Smooth muscle cell (in vitro differentiated cells): ENCODE measurements around the gene TUT1. TPM values are rescaled to one million over a fixed set of nuclear protein-coding genes. Genes with fewer than 3 reads are reported as not detected.

ENCODE experiments used
- DNase-seq: peaks from one replicate; lab custom pipeline; 2025; ENCODE audit not compliant: unreplicated experiment; lab: John Stamatoyannopoulos, UW
- H2AFZ ChIP-seq: fragments of 200-600 bp; sonication (generic); 2 replicates; pipeline ENCODE4 v1.6.0; 2016; ENCODE audit warnings: antibody characterized with exemption, low read depth, mild to moderate bottlenecking
- H3F3A ChIP-seq: fragments of 200-600 bp; sonication (generic); 2 replicates; pipeline ENCODE4 v1.6.0; 2017; ENCODE audit warnings: antibody characterized with exemption, low read depth
- H3K27ac ChIP-seq: fragments of 200-600 bp; sonication (generic); 2 replicates; pipeline ENCODE4 v1.5.1; 2016; ENCODE audit warnings: low read depth, mild to moderate bottlenecking
- H3K27me3 ChIP-seq: fragments of 200-600 bp; sonication (generic); 2 replicates; pipeline ENCODE4 v1.6.1; 2016; ENCODE audit warnings: low read depth, mild to moderate bottlenecking
- H3K36me3 ChIP-seq: fragments of 200-600 bp; sonication (generic); 2 replicates; pipeline ENCODE4 v1.5.1; 2016; ENCODE audit warnings: low read depth
- H3K4me1 ChIP-seq: fragments of 200-600 bp; sonication (generic); 2 replicates; pipeline ENCODE4 v1.5.1; 2016; ENCODE audit warnings: low read depth
- H3K4me2 ChIP-seq: fragments of 200-600 bp; sonication (generic); 2 replicates; pipeline ENCODE4 v1.6.0; 2016; ENCODE audit warnings: mild to moderate bottlenecking
- H3K4me3 ChIP-seq: fragments of 200-600 bp; sonication (generic); 2 replicates; pipeline ENCODE4 v1.5.1; 2016; ENCODE audit warnings: mild to moderate bottlenecking
- H3K79me2 ChIP-seq: fragments of 200-600 bp; sonication (generic); 2 replicates; pipeline ENCODE4 v1.6.0; 2016; ENCODE audit warnings: low read depth, mild to moderate bottlenecking
- H3K9ac ChIP-seq: fragments of 200-600 bp; sonication (generic); 2 replicates; pipeline ENCODE4 v1.6.0; 2016; ENCODE audit warnings: low read depth
- H3K9me3 ChIP-seq: fragments of 200-600 bp; sonication (generic); replicated peaks from 2 replicates; pipeline ENCODE4 v1.5.1; 2016; ENCODE audit warnings: low read depth
- H4K20me1 ChIP-seq: fragments of 200-600 bp; sonication (generic); 2 replicates; pipeline ENCODE4 v1.6.0; 2016; ENCODE audit warnings: low read depth
- WGBS: methylation state at CpG from one replicate; pipeline ENCODE4 v1.1.7; 2016; ENCODE audit warnings: low lambda C conversion rate; 5-methylcytosine and 5-hydroxymethylcytosine counted together
- polyA plus RNA-seq: library from polyadenylated mRNA; unstranded; fragments of >200 nt; fragmentation: Nextera tagmentation; extraction: Ambion mirVana; gene quantifications from 2 replicates; pipeline ENCODE4 v1.2.1, GENCODE V29; 2016
- total RNA-seq: library from RNA; depleted of rRNA; stranded (reverse); fragments of >200 nt; gene quantifications from 2 replicates; pipeline ENCODE4 v1.2.3, GENCODE V29; 2014
- TF ChIP-seq, protein P1 (sequence below): fragments of 200-600 bp; sonication (generic); IDR thresholded peaks from 2 replicates; pipeline ENCODE4 v1.5.1; 2017; ENCODE audit warnings: borderline replicate concordance, mild to moderate bottlenecking, antibody characterized with exemption; ENCODE audit not compliant: insufficient read depth, poor library complexity, severe bottlenecking

The TUT1 gene
- total and polyA plus RNA-seq, 2 experiments from 2014 or later: 3.0 to 15.9 TPM

DNA sequence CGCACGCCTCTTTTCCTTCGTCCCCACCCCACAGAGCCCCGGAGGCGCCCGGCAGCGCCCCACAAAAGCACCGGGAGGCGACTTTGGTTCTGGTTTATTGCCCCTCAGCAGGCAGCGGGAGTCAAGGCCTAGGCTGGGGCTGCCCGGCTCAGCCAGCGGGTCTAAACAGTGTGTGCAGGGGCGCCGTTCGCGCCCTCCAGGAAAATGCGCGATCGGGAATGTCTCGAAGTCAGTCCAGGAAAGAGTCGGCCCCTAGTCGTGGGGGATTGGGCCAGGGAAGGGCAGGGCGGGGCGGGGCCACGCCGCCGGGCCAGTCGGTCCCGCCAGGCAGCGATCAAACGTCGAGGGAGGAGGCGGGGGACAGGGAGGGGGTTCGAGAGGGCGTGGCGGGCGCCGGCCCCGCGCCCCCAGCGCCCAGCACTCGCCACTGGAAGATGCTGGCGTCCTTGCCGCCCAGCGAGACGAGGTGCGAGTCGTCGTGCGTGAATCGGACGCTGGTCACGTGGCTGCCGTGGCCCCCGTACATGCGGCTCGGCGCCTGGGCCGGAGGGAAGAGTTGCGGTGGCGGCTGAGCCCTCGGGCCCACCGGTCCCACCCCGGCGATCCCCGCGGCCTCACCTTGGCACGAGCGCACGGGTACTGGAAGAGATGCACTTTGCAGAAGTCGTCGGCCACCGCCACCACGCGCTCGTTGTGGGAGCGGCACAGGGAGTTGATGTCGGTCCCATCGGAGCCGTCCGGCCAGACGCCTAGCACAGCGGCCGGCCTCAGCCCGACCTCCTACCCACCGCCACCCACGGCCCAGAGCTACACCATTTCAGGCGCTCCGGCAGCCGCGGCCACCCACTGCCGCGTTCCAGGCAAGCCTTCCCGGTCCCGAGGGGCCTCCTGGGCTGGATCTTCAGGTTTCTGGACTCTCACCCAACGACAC is 11.1 kb upstream of the TUT1 start:
- peak overlapping the region; percentile 35 for H3K9ac ChIP-seq
- TF ChIP-seq, protein P1, sequence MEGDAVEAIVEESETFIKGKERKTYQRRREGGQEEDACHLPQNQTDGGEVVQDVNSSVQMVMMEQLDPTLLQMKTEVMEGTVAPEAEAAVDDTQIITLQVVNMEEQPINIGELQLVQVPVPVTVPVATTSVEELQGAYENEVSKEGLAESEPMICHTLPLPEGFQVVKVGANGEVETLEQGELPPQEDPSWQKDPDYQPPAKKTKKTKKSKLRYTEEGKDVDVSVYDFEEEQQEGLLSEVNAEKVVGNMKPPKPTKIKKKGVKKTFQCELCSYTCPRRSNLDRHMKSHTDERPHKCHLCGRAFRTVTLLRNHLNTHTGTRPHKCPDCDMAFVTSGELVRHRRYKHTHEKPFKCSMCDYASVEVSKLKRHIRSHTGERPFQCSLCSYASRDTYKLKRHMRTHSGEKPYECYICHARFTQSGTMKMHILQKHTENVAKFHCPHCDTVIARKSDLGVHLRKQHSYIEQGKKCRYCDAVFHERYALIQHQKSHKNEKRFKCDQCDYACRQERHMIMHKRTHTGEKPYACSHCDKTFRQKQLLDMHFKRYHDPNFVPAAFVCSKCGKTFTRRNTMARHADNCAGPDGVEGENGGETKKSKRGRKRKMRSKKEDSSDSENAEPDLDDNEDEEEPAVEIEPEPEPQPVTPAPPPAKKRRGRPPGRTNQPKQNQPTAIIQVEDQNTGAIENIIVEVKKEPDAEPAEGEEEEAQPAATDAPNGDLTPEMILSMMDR: no peak
- no peaks in the 10 kb centered on the region for H3K36me3 ChIP-seq
- 3% methylated on average over 57 of the region's 96 CpGs for WGBS
- peaks cover 11% of the 10 kb centered on the region for H3F3A ChIP-seq
- H4K20me1 ChIP-seq: peaks cover 31% of the 10 kb centered on the region
- H2AFZ ChIP-seq: peak overlapping the region; percentile 50
- H3K4me2 ChIP-seq: peak overlapping the region; percentile 92
- no peaks in the 10 kb centered on the region for H3K27me3 ChIP-seq
- H3K9me3 ChIP-seq: no peaks in the 10 kb centered on the region
- H3K27ac ChIP-seq: peak overlapping the region; percentile 65
- H3K4me1 ChIP-seq: peaks cover 19% of the 10 kb centered on the region
- peaks cover 30% of the 10 kb centered on the region for H3K79me2 ChIP-seq
- DNase-seq: no peak
- peak overlapping the region; percentile 91 for H3K4me3 ChIP-seq

DNA sequence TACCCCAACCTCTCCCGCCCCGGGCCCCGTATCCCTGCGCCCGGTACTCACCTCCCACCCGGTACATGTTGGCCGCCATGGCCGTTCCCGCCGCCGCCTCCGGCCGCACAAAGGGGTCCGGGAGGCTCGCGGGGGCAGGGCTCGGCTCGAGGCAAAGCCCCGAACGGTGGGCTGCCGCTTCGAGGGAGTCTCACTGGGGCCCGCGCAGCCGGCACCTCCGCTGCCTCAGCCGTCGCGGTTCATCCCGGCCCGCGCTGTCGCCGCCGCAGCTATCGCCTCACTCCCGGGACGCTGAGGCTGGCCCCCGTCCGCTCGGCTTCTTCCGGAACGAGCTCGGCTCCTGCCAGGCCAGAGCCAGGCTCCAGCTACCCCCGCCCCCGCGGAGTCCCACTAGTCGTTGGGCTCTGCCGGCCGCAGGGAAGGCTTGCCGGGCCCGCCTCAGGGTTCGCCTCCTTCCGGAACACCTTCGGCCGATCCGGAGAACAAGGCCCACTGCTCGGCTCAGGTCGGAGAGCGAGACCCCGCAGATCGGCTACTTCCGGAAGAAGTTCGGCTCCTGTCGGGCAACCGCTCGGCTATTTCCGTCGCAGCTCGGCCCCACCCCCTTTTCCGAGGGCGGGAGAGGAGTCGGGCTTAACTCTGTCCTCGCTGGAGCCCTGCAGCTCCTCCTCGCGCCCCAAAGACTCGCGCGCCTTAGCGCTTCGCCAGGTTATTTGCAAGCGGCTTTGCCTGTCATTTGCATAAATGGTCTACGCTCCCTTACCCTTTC is 10.2 kb upstream of the TUT1 start, which contains the start of gene MTA2:
Gene MTA2, minus strand, starts transcription at position 494 of the 769 bp plus-strand sequence. Its CDS starts 415 bp downstream, at position 79.
- TF ChIP-seq, protein P1: no peak
- Histone ChIP-seq H3K9ac (peak within 1 kb of the TSS; percentile 97), H3K27me3 (no peaks in the 10 kb centered on the region), H3F3A (peaks cover 11% of the 10 kb centered on the region), H3K4me2 (peak within 1 kb of the TSS; percentile 95), H2AFZ (peak within 1 kb of the TSS; percentile 89), H3K27ac (peak within 1 kb of the TSS; percentile 82), H4K20me1 (peaks cover 31% of the 10 kb centered on the region), H3K79me2 (peaks cover 30% of the 10 kb centered on the region), H3K4me1 (peaks cover 19% of the 10 kb centered on the region), H3K36me3 (no peaks in the 10 kb centered on the region), H3K4me3 (peak within 1 kb of the TSS; percentile 91), H3K9me3 (no peaks in the 10 kb centered on the region)
- WGBS: under 1% methylated on average over 57 of the region's 83 CpGs
- DNase-seq: peak; percentile 94

DNA sequence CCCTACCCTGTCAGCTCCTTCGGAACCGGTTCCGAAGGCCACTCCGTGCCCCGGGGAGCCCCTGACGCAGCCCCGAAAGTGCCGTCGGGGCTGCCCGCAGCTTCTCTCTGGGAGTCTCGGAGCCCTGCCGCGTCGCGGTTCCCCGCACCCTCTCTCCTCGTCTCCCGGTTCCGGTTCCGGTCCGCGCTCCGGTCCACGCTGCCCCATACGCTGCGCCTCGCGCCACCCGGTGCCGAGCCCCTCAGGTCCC is 9.7 kb upstream of the TUT1 start:
- H3K36me3 ChIP-seq: no peaks in the 10 kb centered on the region
- H3K27ac ChIP-seq: peak overlapping the region; percentile 82
- WGBS: under 1% methylated on average over 27 of the region's 30 CpGs
- H3K9ac ChIP-seq: peak overlapping the region; percentile 97
- DNase-seq: no peak
- H3K4me2 ChIP-seq: peak overlapping the region; percentile 95
- no peaks in the 10 kb centered on the region for H3K9me3 ChIP-seq
- TF ChIP-seq, protein P1: no peak
- peaks cover 30% of the 10 kb centered on the region for H3K79me2 ChIP-seq
- H2AFZ ChIP-seq: peak overlapping the region; percentile 89
- peaks cover 11% of the 10 kb centered on the region for H3F3A ChIP-seq
- peaks cover 31% of the 10 kb centered on the region for H4K20me1 ChIP-seq
- no peaks in the 10 kb centered on the region for H3K27me3 ChIP-seq
- H3K4me1 ChIP-seq: peaks cover 19% of the 10 kb centered on the region
- H3K4me3 ChIP-seq: peak overlapping the region; percentile 91
